Mesendoderm (in vitro differentiated cells): ENCODE measurements around the gene CASS4.

Experiments used
- DNase-seq: peaks from one replicate; pipeline ENCODE4 v3.0.0; 2013
- H2AK5ac ChIP-seq: 2 replicates; pipeline ENCODE4 v1.6.1; 2013; ENCODE audit warnings: low read length, inconsistent platforms
- H2BK120ac ChIP-seq: 2 replicates; pipeline ENCODE4 v1.6.1; 2013; ENCODE audit warnings: low read depth, mild to moderate bottlenecking, low read length, moderate library complexity, mixed read lengths
- H2BK15ac ChIP-seq: replicated peaks from 2 replicates; pipeline ENCODE4 v1.6.1; 2013; ENCODE audit warnings: low read depth, mild to moderate bottlenecking, moderate library complexity
- H2BK5ac ChIP-seq: 2 replicates; pipeline ENCODE4 v1.6.1; 2013; ENCODE audit warnings: low read length, inconsistent platforms
- H3K18ac ChIP-seq: 2 replicates; pipeline ENCODE4 v1.6.1; 2013; ENCODE audit warnings: mild to moderate bottlenecking, low read length, mixed read lengths
- H3K23ac ChIP-seq: one replicate; pipeline ENCODE4 v1.6.1; 2013; ENCODE audit warnings: low read length
- H3K27ac ChIP-seq: 2 replicates; pipeline ENCODE4 v1.5.1; 2013; ENCODE audit warnings: low read depth, mild to moderate bottlenecking, inconsistent platforms, low read length, moderate library complexity
- H3K27me3 ChIP-seq: 2 replicates; pipeline ENCODE4 v1.6.1; 2013; ENCODE audit warnings: low read length, control low read depth, mild to moderate bottlenecking, inconsistent platforms; ENCODE audit not compliant: insufficient read depth, poor library complexity
- H3K36me3 ChIP-seq: 2 replicates; pipeline ENCODE4 v1.6.1; 2013; ENCODE audit warnings: low read length, inconsistent platforms; ENCODE audit not compliant: control insufficient read depth, insufficient read depth
- H3K4ac ChIP-seq: one replicate; pipeline ENCODE4 v1.6.1; 2013; ENCODE audit warnings: low read depth, mild to moderate bottlenecking, low read length, moderate library complexity
- H3K4me1 ChIP-seq: 2 replicates; pipeline ENCODE4 v1.6.1; 2013; ENCODE audit warnings: low read depth, low read length, inconsistent platforms; ENCODE audit not compliant: control insufficient read depth
- H3K4me2 ChIP-seq: 2 replicates; pipeline ENCODE4 v1.6.1; 2013; ENCODE audit warnings: low read length
- H3K4me3 ChIP-seq: 2 replicates; pipeline ENCODE4 v1.5.1; 2013; ENCODE audit warnings: mild to moderate bottlenecking, low read length
- H3K56ac ChIP-seq: one replicate; pipeline ENCODE4 v1.6.1; 2013; ENCODE audit warnings: low read length
- H3K79me1 ChIP-seq: 2 replicates; pipeline ENCODE4 v1.6.1; 2013; ENCODE audit warnings: low read length, inconsistent platforms
- H3K79me2 ChIP-seq: 2 replicates; pipeline ENCODE4 v1.6.1; 2013; ENCODE audit warnings: mild to moderate bottlenecking, low read length; ENCODE audit not compliant: control insufficient read depth, insufficient read depth
- H3K9ac ChIP-seq: 2 replicates; pipeline ENCODE4 v1.6.1; 2013; ENCODE audit warnings: low read length, inconsistent platforms
- H4K5ac ChIP-seq: one replicate; pipeline ENCODE4 v1.6.1; 2013; ENCODE audit warnings: low read length
- H4K8ac ChIP-seq: one replicate; pipeline ENCODE4 v1.6.1; 2013; ENCODE audit warnings: low read depth, mild to moderate bottlenecking, control low read depth, low read length, moderate library complexity
- WGBS: extraction: QIAGEN DNeasy Blood & Tissue Kit; methylation state at CpG from one replicate; pipeline ENCODE4 v1.1.7; 2013; ENCODE audit warnings: low lambda C conversion rate, missing lambda C conversion rate; ENCODE audit not compliant: insufficient coverage; ENCODE audit errors: extremely low coverage; 5-methylcytosine and 5-hydroxymethylcytosine counted together

Gene CASS4

GRCh38 chr20:56461576-56461975, 49.5 kb downstream of the CASS4 start:
- H3K27ac ChIP-seq: no peak overlapping the region

GRCh38 chr20:56463428-56463827, 51.4 kb downstream of the CASS4 start:
- no peak overlapping the region for H3K4ac ChIP-seq
- H3K79me1 ChIP-seq: no peaks in the 10 kb centered on the region
- no peak overlapping the region for H4K8ac ChIP-seq
- H3K36me3 ChIP-seq: no peaks in the 10 kb centered on the region
- no peaks in the 10 kb centered on the region for H3K27me3 ChIP-seq
- H2AK5ac ChIP-seq: no peak overlapping the region
- no peak overlapping the region for H2BK120ac ChIP-seq
- no peak overlapping the region for H3K27ac ChIP-seq
- no CpG with 5 or more reads among the region's 3 CpGs for WGBS
- H3K56ac ChIP-seq: no peak overlapping the region
- no peak overlapping the region for H2BK15ac ChIP-seq
- no peaks in the 10 kb centered on the region for H3K4me1 ChIP-seq
- no peak overlapping the region for H3K4me3 ChIP-seq
- no peak for DNase-seq
- H4K5ac ChIP-seq: no peak overlapping the region
- H3K79me2 ChIP-seq: no peaks in the 10 kb centered on the region
- no peak overlapping the region for H3K9ac ChIP-seq
- no peak overlapping the region for H3K18ac ChIP-seq
- H3K4me2 ChIP-seq: no peak overlapping the region
- no peak overlapping the region for H3K23ac ChIP-seq
- H2BK5ac ChIP-seq: no peak overlapping the region

More at GRCh38 chr20:56461576-56461975, 49.5 kb downstream of the CASS4 start:
- Histone ChIP-seq H3K56ac (no peak overlapping the region), H3K9ac (no peak overlapping the region), H2AK5ac (no peak overlapping the region), H3K4me2 (no peak overlapping the region), H3K4me1 (no peaks in the 10 kb centered on the region), H3K18ac (no peak overlapping the region), H3K79me2 (no peaks in the 10 kb centered on the region), H3K23ac (no peak overlapping the region), H3K4ac (no peak overlapping the region), H3K27me3 (no peaks in the 10 kb centered on the region), H3K79me1 (no peaks in the 10 kb centered on the region), H2BK120ac (no peak overlapping the region), H2BK5ac (no peak overlapping the region), H2BK15ac (no peak overlapping the region), H3K4me3 (no peak overlapping the region), H3K36me3 (no peaks in the 10 kb centered on the region), H4K5ac (no peak overlapping the region), H4K8ac (no peak overlapping the region)
- no peak for DNase-seq
- WGBS: no CpG with 5 or more reads among the region's 3 CpGs

GRCh38 chr20:56465997-56466396, 53.9 kb downstream of the CASS4 start:
- Histone ChIP-seq H3K4ac (no peak overlapping the region), H2BK5ac (no peak overlapping the region), H3K27me3 (no peaks in the 10 kb centered on the region), H2BK120ac (no peak overlapping the region), H3K56ac (no peak overlapping the region), H3K27ac (no peak overlapping the region), H3K4me3 (no peak overlapping the region), H3K18ac (no peak overlapping the region), H3K36me3 (no peaks in the 10 kb centered on the region), H3K79me2 (peaks cover 15% of the 10 kb centered on the region), H3K4me2 (no peak overlapping the region), H3K79me1 (peaks cover 13% of the 10 kb centered on the region), H4K5ac (no peak overlapping the region), H3K4me1 (no peaks in the 10 kb centered on the region), H2BK15ac (no peak overlapping the region), H2AK5ac (no peak overlapping the region), H4K8ac (no peak overlapping the region), H3K9ac (no peak overlapping the region), H3K23ac (no peak overlapping the region)
- DNase-seq: no peak
- WGBS: no CpG with 5 or more reads among the region's 7 CpGs

GRCh38 chr20:56467968-56468315, 55.9 kb downstream of the CASS4 start:
- H2BK120ac ChIP-seq: no peak overlapping the region
- H3K4ac ChIP-seq: no peak overlapping the region
- no peaks in the 10 kb centered on the region for H3K27me3 ChIP-seq
- no peak overlapping the region for H3K27ac ChIP-seq
- peaks cover 15% of the 10 kb centered on the region for H3K79me2 ChIP-seq
- H3K4me1 ChIP-seq: no peaks in the 10 kb centered on the region
- H2BK5ac ChIP-seq: no peak overlapping the region
- peaks cover 13% of the 10 kb centered on the region for H3K79me1 ChIP-seq
- no peak overlapping the region for H3K18ac ChIP-seq
- H3K36me3 ChIP-seq: no peaks in the 10 kb centered on the region
- no CpG with 5 or more reads among the region's 7 CpGs for WGBS
- H3K4me3 ChIP-seq: peak overlapping the region; percentile 65
- no peak overlapping the region for H4K5ac ChIP-seq
- no peak overlapping the region for H4K8ac ChIP-seq
- no peak for DNase-seq
- H3K9ac ChIP-seq: peak overlapping the region; percentile 76
- H2AK5ac ChIP-seq: no peak overlapping the region
- H3K4me2 ChIP-seq: peak overlapping the region; percentile 87
- no peak overlapping the region for H3K23ac ChIP-seq
- peak overlapping the region; percentile 88 for H3K56ac ChIP-seq
- H2BK15ac ChIP-seq: no peak overlapping the region

GRCh38 chr20:56468316-56469076, 56.4 kb downstream of the CASS4 start, which contains the start of gene RTF2:
RTF2 (plus strand) TSS chr20:56468627; CDS start chr20:56468698, 71 bp downstream.
- H3K9ac ChIP-seq: peak within 1 kb of the TSS; percentile 90
- H3K27ac ChIP-seq: no peak within 1 kb of the TSS
- H3K56ac ChIP-seq: peak within 1 kb of the TSS; percentile 95
- no peak within 1 kb of the TSS for H2BK120ac ChIP-seq
- H3K4ac ChIP-seq: no peak within 1 kb of the TSS
- H2BK15ac ChIP-seq: no peak within 1 kb of the TSS
- no peak within 1 kb of the TSS for H3K18ac ChIP-seq
- H3K4me2 ChIP-seq: peak within 1 kb of the TSS; percentile 89
- peaks cover 13% of the 10 kb centered on the region for H3K79me1 ChIP-seq
- no CpG with 5 or more reads among the region's 55 CpGs for WGBS
- DNase-seq: peak; percentile 94
- no peak within 1 kb of the TSS for H4K8ac ChIP-seq
- H3K23ac ChIP-seq: no peak within 1 kb of the TSS
- no peak within 1 kb of the TSS for H2BK5ac ChIP-seq
- no peaks in the 10 kb centered on the region for H3K27me3 ChIP-seq
- peak within 1 kb of the TSS; percentile 98 for H3K4me3 ChIP-seq
- no peaks in the 10 kb centered on the region for H3K4me1 ChIP-seq
- H2AK5ac ChIP-seq: no peak within 1 kb of the TSS
- peak within 1 kb of the TSS; percentile 52 for H4K5ac ChIP-seq
- no peaks in the 10 kb centered on the region for H3K36me3 ChIP-seq
- peaks cover 15% of the 10 kb centered on the region for H3K79me2 ChIP-seq

- H3K27ac ChIP-seq: no peak overlapping the region
Observed at GRCh38 chr20:56469077-56469449, 57.0 kb downstream of the CASS4 start.

More at GRCh38 chr20:56469077-56469449, 57.0 kb downstream of the CASS4 start:
- Histone ChIP-seq H3K9ac (peak overlapping the region; percentile 90), H3K4me2 (peak overlapping the region; percentile 89), H2BK120ac (no peak overlapping the region), H3K56ac (peak overlapping the region; percentile 95), H3K4ac (no peak overlapping the region), H4K5ac (peak overlapping the region; percentile 52), H3K18ac (no peak overlapping the region), H4K8ac (no peak overlapping the region), H3K79me1 (peaks cover 13% of the 10 kb centered on the region), H2BK15ac (no peak overlapping the region), H3K27me3 (no peaks in the 10 kb centered on the region), H3K36me3 (no peaks in the 10 kb centered on the region), H2AK5ac (no peak overlapping the region), H3K4me3 (peak overlapping the region; percentile 98), H2BK5ac (no peak overlapping the region), H3K4me1 (no peaks in the 10 kb centered on the region), H3K23ac (no peak overlapping the region), H3K79me2 (peaks cover 15% of the 10 kb centered on the region)
- no CpG with 5 or more reads among the region's 8 CpGs for WGBS
- no peak for DNase-seq
